ENCODE data around the gene UBE2Q1.

Gene UBE2Q1

GRCh38 chr1:154567386-154568156 lies 9.1 kb upstream of the UBE2Q1 start, which contains the start of gene CHRNB2:
CHRNB2 (plus strand) TSS chr1:154567778; CDS start chr1:154568045, 267 bp downstream.
- 2 to 6% methylated on average over 22 to 52 of the region's 53 CpGs for WGBS, 2 experiments (ENCODE audit: insufficient coverage in 2 of 2)
- H3K4me1 ChIP-seq (ENCODE audit: control insufficient read depth, insufficient read depth, low read length, poor library complexity, severe bottlenecking): no peaks in the 10 kb centered on the region
- H3K9me3 ChIP-seq (ENCODE audit: control insufficient read depth, low read length): no peaks in the 10 kb centered on the region
- peak within 1 kb of the TSS; percentile 14 for H3K4me3 ChIP-seq (ENCODE audit: extremely low read depth, insufficient read depth, low read length, poor library complexity, severe bottlenecking)
- no peaks in the 10 kb centered on the region for H3K36me3 ChIP-seq (ENCODE audit: control insufficient read depth, insufficient read depth, low read length)
- no peak within 1 kb of the TSS for H3K27ac ChIP-seq (ENCODE audit: low read depth, low read length, severe bottlenecking)

- H3K9me3 ChIP-seq (ENCODE audit: control insufficient read depth, low read length): no peaks in the 10 kb centered on the region
- 89 to 96% methylated on average over 5 to 6 of the region's 6 CpGs for WGBS, 2 experiments (ENCODE audit: insufficient coverage in 2 of 2)
- H3K36me3 ChIP-seq (ENCODE audit: control insufficient read depth, insufficient read depth, low read length): no peaks in the 10 kb centered on the region
- H3K27ac ChIP-seq (ENCODE audit: low read depth, low read length, severe bottlenecking): no peak overlapping the region
- no peaks in the 10 kb centered on the region for H3K4me1 ChIP-seq (ENCODE audit: control insufficient read depth, insufficient read depth, low read length, poor library complexity, severe bottlenecking)
- no peak overlapping the region for H3K4me3 ChIP-seq (ENCODE audit: extremely low read depth, insufficient read depth, low read length, poor library complexity, severe bottlenecking)
Observed at GRCh38 chr1:154565876-154566275, 7.4 kb upstream of the UBE2Q1 start.

- peaks cover 13% of the 10 kb centered on the region for H3K4me1 ChIP-seq (ENCODE audit: control insufficient read depth, insufficient read depth, low read length, poor library complexity, severe bottlenecking)
- WGBS, 2 experiments (ENCODE audit: insufficient coverage in 2 of 2): 11 to 17% methylated on average over 11 to 12 of the region's 13 CpGs
- H3K9me3 ChIP-seq (ENCODE audit: control insufficient read depth, low read length): no peaks in the 10 kb centered on the region
- peak overlapping the region; percentile 47 for H3K4me3 ChIP-seq (ENCODE audit: extremely low read depth, insufficient read depth, low read length, poor library complexity, severe bottlenecking)
- H3K27ac ChIP-seq (ENCODE audit: low read depth, low read length, severe bottlenecking): peak overlapping the region; percentile 90
- H3K36me3 ChIP-seq (ENCODE audit: control insufficient read depth, insufficient read depth, low read length): peaks cover 15% of the 10 kb centered on the region
Observed at GRCh38 chr1:154559466-154560044, 1.1 kb upstream of the UBE2Q1 start.

GRCh38 chr1:154558720-154559465 lies 431 bp upstream of the UBE2Q1 start:
- peak overlapping the region; percentile 90 for H3K27ac ChIP-seq (ENCODE audit: low read depth, low read length, severe bottlenecking)
- peaks cover 13% of the 10 kb centered on the region for H3K4me1 ChIP-seq (ENCODE audit: control insufficient read depth, insufficient read depth, low read length, poor library complexity, severe bottlenecking)
- H3K9me3 ChIP-seq (ENCODE audit: control insufficient read depth, low read length): no peaks in the 10 kb centered on the region
- 5% methylated on average over 41 to 51 of the region's 57 CpGs for WGBS, 2 experiments (ENCODE audit: insufficient coverage in 2 of 2)
- H3K36me3 ChIP-seq (ENCODE audit: control insufficient read depth, insufficient read depth, low read length): peaks cover 21% of the 10 kb centered on the region
- H3K4me3 ChIP-seq (ENCODE audit: extremely low read depth, insufficient read depth, low read length, poor library complexity, severe bottlenecking): peak overlapping the region; percentile 47

GRCh38 chr1:154557248-154557938 lies 1.1 kb downstream of the UBE2Q1 start:
- H3K36me3 ChIP-seq (ENCODE audit: control insufficient read depth, insufficient read depth, low read length): peaks cover 36% of the 10 kb centered on the region
- H3K4me1 ChIP-seq (ENCODE audit: control insufficient read depth, insufficient read depth, low read length, poor library complexity, severe bottlenecking): peaks cover 13% of the 10 kb centered on the region
- 15% methylated on average over 2 to 4 of the region's 7 CpGs for WGBS, 2 experiments (ENCODE audit: insufficient coverage in 2 of 2)
- peak overlapping the region; percentile 74 for H3K4me3 ChIP-seq (ENCODE audit: extremely low read depth, insufficient read depth, low read length, poor library complexity, severe bottlenecking)
- H3K27ac ChIP-seq (ENCODE audit: low read depth, low read length, severe bottlenecking): no peak overlapping the region
- no peaks in the 10 kb centered on the region for H3K9me3 ChIP-seq (ENCODE audit: control insufficient read depth, low read length)

- H3K4me3 ChIP-seq (ENCODE audit: extremely low read depth, insufficient read depth, low read length, poor library complexity, severe bottlenecking): peak overlapping the region; percentile 74
- WGBS, 2 experiments (ENCODE audit: insufficient coverage in 2 of 2): 29 to 40% methylated on average over 2 to 4 of the region's 4 CpGs
Observed at GRCh38 chr1:154556422-154556821, 2.0 kb downstream of the UBE2Q1 start.

GRCh38 chr1:154553056-154554030 lies 5.1 kb downstream of the UBE2Q1 start:
- WGBS, 2 experiments (ENCODE audit: insufficient coverage in 2 of 2): 91 to 100% methylated on average over 1 to 7 of the region's 12 CpGs
- Histone ChIP-seq H3K4me3 (ENCODE audit: extremely low read depth, insufficient read depth, low read length, poor library complexity, severe bottlenecking) (no peak overlapping the region), H3K27ac (ENCODE audit: low read depth, low read length, severe bottlenecking) (no peak overlapping the region), H3K4me1 (ENCODE audit: control insufficient read depth, insufficient read depth, low read length, poor library complexity, severe bottlenecking) (peaks cover 13% of the 10 kb centered on the region), H3K9me3 (ENCODE audit: control insufficient read depth, low read length) (no peaks in the 10 kb centered on the region), H3K36me3 (ENCODE audit: control insufficient read depth, insufficient read depth, low read length) (peaks cover 74% of the 10 kb centered on the region)

More at GRCh38 chr1:154556422-154556821, 2.0 kb downstream of the UBE2Q1 start:
- Histone ChIP-seq H3K9me3 (ENCODE audit: control insufficient read depth, low read length) (no peaks in the 10 kb centered on the region), H3K27ac (ENCODE audit: low read depth, low read length, severe bottlenecking) (no peak overlapping the region), H3K36me3 (ENCODE audit: control insufficient read depth, insufficient read depth, low read length) (peaks cover 46% of the 10 kb centered on the region), H3K4me1 (ENCODE audit: control insufficient read depth, insufficient read depth, low read length, poor library complexity, severe bottlenecking) (peaks cover 13% of the 10 kb centered on the region)

GRCh38 chr1:154552036-154552435 lies 6.4 kb downstream of the UBE2Q1 start:
- Histone ChIP-seq H3K4me1 (ENCODE audit: control insufficient read depth, insufficient read depth, low read length, poor library complexity, severe bottlenecking) (peaks cover 13% of the 10 kb centered on the region), H3K9me3 (ENCODE audit: control insufficient read depth, low read length) (no peaks in the 10 kb centered on the region), H3K4me3 (ENCODE audit: extremely low read depth, insufficient read depth, low read length, poor library complexity, severe bottlenecking) (no peak overlapping the region), H3K36me3 (ENCODE audit: control insufficient read depth, insufficient read depth, low read length) (peaks cover 74% of the 10 kb centered on the region), H3K27ac (ENCODE audit: low read depth, low read length, severe bottlenecking) (no peak overlapping the region)
- WGBS, 2 experiments (ENCODE audit: insufficient coverage in 2 of 2): 94 to 98% methylated on average over 6 of the region's 6 CpGs

- Histone ChIP-seq H3K27ac (ENCODE audit: low read depth, low read length, severe bottlenecking) (no peak overlapping the region), H3K4me3 (ENCODE audit: extremely low read depth, insufficient read depth, low read length, poor library complexity, severe bottlenecking) (no peak overlapping the region), H3K36me3 (ENCODE audit: control insufficient read depth, insufficient read depth, low read length) (peaks cover 74% of the 10 kb centered on the region), H3K4me1 (ENCODE audit: control insufficient read depth, insufficient read depth, low read length, poor library complexity, severe bottlenecking) (peaks cover 7% of the 10 kb centered on the region), H3K9me3 (ENCODE audit: control insufficient read depth, low read length) (no peaks in the 10 kb centered on the region)
- WGBS, 2 experiments (ENCODE audit: insufficient coverage in 2 of 2): 91 to 97% methylated on average over 4 of the region's 4 CpGs
Observed at GRCh38 chr1:154551474-154551873, 7.0 kb downstream of the UBE2Q1 start.
